HepG2 (cell line): Measurements from ENCODE around the gene XDH. TPM values are rescaled to one million over a fixed set of nuclear protein-coding genes. Genes with fewer than 3 reads are reported as not detected.

ENCODE experiments used
- ATAC-seq: fragments of 200-7000 bp; cut with Tn5 transposase; 3 replicates; pipeline ENCODE4 v1.9.1; 2020; ENCODE audit warnings: mild to moderate bottlenecking, moderate library complexity
- BruUV-seq: library from RNA; stranded (reverse); fragments of 400-500 nt; replicated peaks from 2 replicates; lab custom pipeline; 2021; lab: Mats Ljungman, UMichigan
- CTCF ChIA-PET: fragments of 300-600 bp; formaldehyde crosslinking; extraction: SDS; loops from one replicate; lab custom pipeline; 2021; ENCODE audit warnings: low total read pairs, inconsistent platforms, low intra/inter-chr PET ratio; lab: Yijun Ruan, JAX
- POLR2A ChIA-PET: fragments of 350-600 bp; sonication (Branson Sonifier 250); formaldehyde crosslinking; loops from one replicate; lab custom pipeline; 2020; ENCODE audit warnings: antibody characterized with exemption, inconsistent platforms; lab: Yijun Ruan, JAX
- DNase-seq: peaks from one replicate; pipeline ENCODE4 v3.0.0-alpha.2; 2015; ENCODE audit warnings: low spot score
- FAIRE-seq: peaks from 3 replicates; lab custom pipeline; 2011; peaks lifted over from hg19 to GRCh38; lab: Jason Lieb, UNC
- H2AFZ ChIP-seq: one replicate; pipeline ENCODE4 v1.6.1; 2011; ENCODE audit warnings: low read length, inconsistent platforms
- H3K27ac ChIP-seq: fragments of 300-600 bp; 3 replicates; pipeline ENCODE4 v1.8.0; 2011; ENCODE audit warnings: mixed run types, mild to moderate bottlenecking, mixed read lengths, low read length, inconsistent platforms; ENCODE audit not compliant: insufficient read depth; ENCODE audit errors: extremely low read length
- H3K27me3 ChIP-seq, 2 experiments: fragments of 200-600 bp in 1 of 2; 2 replicates in 1 of 2; 3 replicates in 1 of 2; pipeline versions ENCODE4 v1.6.0 to v1.8.0; 2011; ENCODE audit warnings: low read length in 2 of 2, mild to moderate bottlenecking in 2 of 2, moderate library complexity in 2 of 2, inconsistent platforms in 1 of 2; ENCODE audit not compliant: insufficient read depth in 2 of 2, control insufficient read depth in 1 of 2
- H3K36me3 ChIP-seq, 2 experiments: fragments of 200-600 bp in 1 of 2; replicated peaks in 1 of 2; 2 replicates in 1 of 2; 3 replicates in 1 of 2; pipeline versions ENCODE4 v1.5.1 to v1.8.0; 2011; ENCODE audit warnings: low read length in 2 of 2, inconsistent platforms in 1 of 2; ENCODE audit not compliant: insufficient read depth in 2 of 2, control insufficient read depth in 1 of 2
- H3K4me1 ChIP-seq: 2 replicates; pipeline ENCODE4 v1.5.1; 2012; ENCODE audit warnings: low read length, inconsistent platforms; ENCODE audit not compliant: insufficient read depth
- H3K4me2 ChIP-seq: 2 replicates; pipeline ENCODE4 v1.6.0; 2011; ENCODE audit warnings: low read depth, low read length, inconsistent platforms
- H3K4me3 ChIP-seq, 3 experiments: fragments of 200-600 bp in 1 of 3; sonication (generic), shearing (Covaris generic) in 1 of 3; replicated peaks in 1 of 3; 2 replicates each; pipeline ENCODE4 v1.5.1; 2011 to 2016; ENCODE audit warnings: low read length in 3 of 3, inconsistent platforms in 2 of 3, low read depth in 2 of 3, mild to moderate bottlenecking in 2 of 3, control low read depth in 1 of 3, mixed read lengths in 1 of 3; ENCODE audit not compliant: insufficient read depth in 1 of 3
- H3K79me2 ChIP-seq: one replicate; pipeline ENCODE4 v1.6.1; 2011; ENCODE audit warnings: low read length, inconsistent platforms; ENCODE audit not compliant: insufficient read depth
- H3K9ac ChIP-seq: 2 replicates; pipeline ENCODE4 v1.6.0; 2011; ENCODE audit warnings: mild to moderate bottlenecking, low read depth, low read length, inconsistent platforms; ENCODE audit not compliant: insufficient read depth
- H3K9me3 ChIP-seq: 2 replicates; pipeline ENCODE4 v1.5.1; 2012; ENCODE audit warnings: mild to moderate bottlenecking, low read length
- H4K20me1 ChIP-seq: 2 replicates; pipeline ENCODE4 v1.6.0; 2011; ENCODE audit warnings: inconsistent platforms, mild to moderate bottlenecking, low read length, moderate library complexity; ENCODE audit not compliant: insufficient read depth
- ASH2L ChIP-seq: fragments of 300-600, 200-600 bp; sonication (generic); IDR thresholded peaks from 2 replicates; pipeline ENCODE4 v1.7.0; 2017; ENCODE audit warnings: low read depth, mild to moderate bottlenecking, moderate library complexity, mixed read lengths, low read length; ENCODE audit not compliant: insufficient read length
- ATF7 ChIP-seq, 2 experiments: fragments of 450-650 bp in 1 of 2; sonication (generic) in 1 of 2; formaldehyde crosslinking in 1 of 2; IDR thresholded peaks; 2 replicates each; pipeline versions ENCODE4 v1.4.0 to v1.6.1; 2016 to 2020; ENCODE audit warnings: antibody characterized with exemption in 1 of 2, mild to moderate bottlenecking in 1 of 2, missing genetic modification reagents in 1 of 2
- BORCS8-MEF2B ChIP-seq: sonication (generic); formaldehyde crosslinking; IDR thresholded peaks from 2 replicates; pipeline ENCODE4 v1.8.0; 2022; ENCODE audit warnings: mild to moderate bottlenecking, missing genetic modification reagents
- CREB1 ChIP-seq, 2 experiments: fragments of 450-650 bp in 1 of 2; IDR thresholded peaks; 2 replicates each; pipeline ENCODE4 v1.6.1; 2016 to 2017; ENCODE audit warnings: control low read depth in 1 of 2, mild to moderate bottlenecking in 1 of 2, missing compliant biosample characterization in 1 of 2, missing genetic modification characterization in 1 of 2
- CSRNP2 ChIP-seq: sonication (generic); formaldehyde crosslinking; conservative IDR thresholded peaks from 2 replicates; pipeline ENCODE4 v1.8.0; 2022; ENCODE audit warnings: low read depth, missing genetic modification reagents
- GTF2F1 ChIP-seq: fragments of 150-350 bp; IDR thresholded peaks from 2 replicates; pipeline ENCODE4 v1.6.1; 2014; ENCODE audit warnings: low read length
- ZNF17 ChIP-seq: sonication (generic); formaldehyde crosslinking; IDR thresholded peaks from 2 replicates; pipeline ENCODE4 v1.5.0; 2020; ENCODE audit warnings: mild to moderate bottlenecking, missing genetic modification reagents
- WGBS: methylation state at CpG from one replicate; pipeline ENCODE4 v1.1.6; 2017; ENCODE audit warnings: low lambda C conversion rate; 5-methylcytosine and 5-hydroxymethylcytosine counted together
- in situ Hi-C: cut with HindIII; loops from 2 replicates; pipeline ENCODE4 v1.10.0; 2017; ENCODE audit warnings: low pct_unique_long_range_greater_than_20kb; ENCODE audit not compliant: extremely low pct_ligation_motif_present
- intact Hi-C: fragments of 100-400 bp; cut with micrococcal nuclease; formaldehyde crosslinking; loops from one replicate; pipeline ENCODE4 v1.10.0; 2022; ENCODE audit not compliant: unreplicated experiment
- polyA plus RNA-seq, 8 experiments: library from polyadenylated mRNA; depleted of rRNA in 3 of 8; stranded (reverse) in 7 of 8; unstranded in 1 of 8; fragments of >200 nt; fragmentation: Illumina TruSeq in 4 of 8; extraction: Trizol in 4 of 8; gene quantifications; 2 replicates each; pipeline versions ENCODE4 v1.2.1 to v1.2.3, GENCODE V29; 2011 to 2016; ENCODE audit warnings: low read depth in 4 of 8, missing spikeins in 1 of 8, mixed read lengths in 1 of 8; ENCODE audit not compliant: insufficient read depth in 1 of 8
- total RNA-seq, 5 experiments: library from RNA; depleted of rRNA; stranded (reverse); fragments of >200 nt; fragmentation: Illumina TruSeq; extraction: Trizol; gene quantifications; 2 replicates each; pipeline ENCODE4 v1.2.3, GENCODE V29; 2016; ENCODE audit warnings: low read depth in 1 of 5

Gene XDH
- total and polyA plus RNA-seq, 2 of the 13 experiments (the other 11 are each of a cell fraction or from before 2014, with no cell fraction given): not detected

- intact Hi-C loops (no loop called here), in situ Hi-C loops (loop anchor here (25.0 kb wide), 1 partner anchor 1126 kb away; no protein-coding TSS in a partner anchor)
- 27% methylated on average over 6 of the region's 6 CpGs for WGBS
- Histone ChIP-seq H3K79me2 (no peaks in the 10 kb centered on the region), H3K9ac (no peak overlapping the region), H3K27me3 (peaks cover 0 to 5% of the 10 kb centered on the region in 2 experiments; a peak in 3 of 5 replicates), H3K9me3 (no peaks in the 10 kb centered on the region), H3K27ac (no peak overlapping the region), H4K20me1 (no peaks in the 10 kb centered on the region), H2AFZ (no peak overlapping the region), H3K4me1 (no peaks in the 10 kb centered on the region), H3K36me3 (no peaks in the 10 kb centered on the region), H3K4me2 (no peak overlapping the region)
- POLR2A ChIA-PET: no interaction called here
- CTCF ChIA-PET: no interaction called here
- FAIRE-seq: no peak
- no peak for TF ChIP-seq GTF2F1
- TF ChIP-seq ATF7 (IDR thresholded peaks at IDR 0.05): peak; percentile 90
- no peak for TF ChIP-seq ATF7 (CRISPR knock-in tag; IDR thresholded peaks at IDR 0.05)
- peak; percentile 72 for TF ChIP-seq CREB1 (IDR thresholded peaks at IDR 0.05)
- TF ChIP-seq CREB1 (CRISPR knock-in tag; IDR thresholded peaks at IDR 0.05): no peak
- TF ChIP-seq, all 625 proteins: peak for 2
- DNase-seq (no peak), ATAC-seq (no peak)
- H3K4me3 ChIP-seq: no peak overlapping the region
- BruUV-seq: no TSS peak
Measured at GRCh38 chr2:31337860-31338259, 76.7 kb downstream of the XDH start.

- H4K20me1 ChIP-seq: no peaks in the 10 kb centered on the region
- H3K4me1 ChIP-seq: no peaks in the 10 kb centered on the region
- no peak overlapping the region for H3K27ac ChIP-seq
- H3K79me2 ChIP-seq: no peaks in the 10 kb centered on the region
- intact Hi-C loops: no loop called here
- no TSS peak for BruUV-seq
- ATAC-seq: no peak
- CTCF ChIA-PET: no interaction called here
- H3K9ac ChIP-seq: no peak overlapping the region
- no peak for FAIRE-seq
- H3K27me3 ChIP-seq: peaks cover 0 to 5% of the 10 kb centered on the region in 2 experiments; a peak in 4 of 5 replicates
- no peak overlapping the region for H2AFZ ChIP-seq
- 30% methylated on average over 3 of the region's 3 CpGs for WGBS
- no peaks in the 10 kb centered on the region for H3K9me3 ChIP-seq
- no peak for DNase-seq
- POLR2A ChIA-PET: no interaction called here
- no peaks in the 10 kb centered on the region for H3K36me3 ChIP-seq
- TF ChIP-seq BORCS8-MEF2B (CRISPR knock-in tag) (no peak), CSRNP2 (CRISPR knock-in tag) (no peak), ZNF17 (CRISPR knock-in tag) (no peak), ASH2L (no peak)
- TF ChIP-seq, all 625 proteins: peak for 0
- in situ Hi-C loops: loop anchor here (25.0 kb wide), 1 partner anchor 1125 kb away; no protein-coding TSS in a partner anchor
- Histone ChIP-seq H3K4me3 (no peak overlapping the region), H3K4me2 (no peak overlapping the region)
Measured at GRCh38 chr2:31337197-31337596, 77.3 kb downstream of the XDH start.
